K562 (cell line): ENCODE measurements around the gene BAG5. TPM values are rescaled to one million over a fixed set of nuclear protein-coding genes. Genes with fewer than 3 reads are reported as not detected.

Experiments used
- ATF7 ChIP-seq: fragments of 450-650 bp; IDR thresholded peaks from 2 replicates; pipeline ENCODE4 v1.7.1; 2014; ENCODE audit warnings: mild to moderate bottlenecking, moderate library complexity
- FUS ChIP-seq: fragments of 200-400 bp; formaldehyde crosslinking; optimal IDR thresholded peaks from 2 replicates; pipeline ENCODE3; 2017; ENCODE audit warnings: low read depth, low read length
- JUND ChIP-seq, 2 experiments: IDR thresholded peaks; 2 replicates in 1 of 2; 3 replicates in 1 of 2; pipeline ENCODE4 v1.6.1; 2011; ENCODE audit warnings: borderline replicate concordance in 2 of 2, low read depth in 2 of 2, low read length in 2 of 2, improper control_type of control experiment in 1 of 2, missing biosample characterization in 1 of 2, missing genetic modification characterization in 1 of 2, missing genetic modification reagents in 1 of 2
- KLF13 ChIP-seq: fragments of 450-650 bp; IDR thresholded peaks from 2 replicates; pipeline ENCODE4 v1.6.1; 2016; ENCODE audit warnings: missing genetic modification characterization, low read depth, mild to moderate bottlenecking, missing compliant biosample characterization, moderate library complexity, borderline replicate concordance
- L3MBTL2 ChIP-seq: fragments of 450-650 bp; IDR thresholded peaks from 2 replicates; pipeline ENCODE4 v1.6.1; 2016; ENCODE audit warnings: mild to moderate bottlenecking, moderate library complexity
- MAFF ChIP-seq: IDR thresholded peaks from 2 replicates; pipeline ENCODE4 v1.6.1; 2012; ENCODE audit warnings: low read length, improper control_type of control experiment
- NCOR1 ChIP-seq: fragments of 450-650 bp; IDR thresholded peaks from 2 replicates; pipeline ENCODE4 v1.6.1; 2016; ENCODE audit warnings: mild to moderate bottlenecking, moderate library complexity
- NR3C1 ChIP-seq: sonication (generic); formaldehyde crosslinking; IDR thresholded peaks from 2 replicates; pipeline ENCODE4 v1.8.1; 2022; ENCODE audit warnings: missing genetic modification reagents
- POU5F1 ChIP-seq: fragments of 150-350 bp; IDR thresholded peaks from 2 replicates; pipeline ENCODE4 v1.6.1; 2014; ENCODE audit warnings: borderline replicate concordance, low read length, low read depth, mild to moderate bottlenecking; ENCODE audit not compliant: partially characterized antibody
- ZNF274 ChIP-seq: IDR thresholded peaks from 2 replicates; pipeline ENCODE4 v1.6.1; 2011; ENCODE audit warnings: low read depth, mild to moderate bottlenecking, low read length, moderate library complexity, borderline replicate concordance
- polyA plus RNA-seq, 8 experiments: library from polyadenylated mRNA; depleted of rRNA in 4 of 8; stranded (reverse) in 5 of 8; unstranded in 3 of 8; fragments of >200 nt; fragmentation: Nextera tagmentation in 2 of 8; fragmentation: Illumina TruSeq in 1 of 8; extraction: Ambion mirVana in 2 of 8; extraction: Trizol in 1 of 8; gene quantifications; 2 replicates each; pipeline versions ENCODE4 v1.2.1 to v1.2.3, GENCODE V29; 2011 to 2014; ENCODE audit warnings: inconsistent platforms in 1 of 8, missing spikeins in 1 of 8
- total RNA-seq, 7 experiments: library from RNA; depleted of rRNA in 6 of 7; stranded (reverse); fragments of >200 nt in 6 of 7; fragmentation: Illumina TruSeq in 2 of 7; extraction: Trizol in 2 of 7; gene quantifications; 2 replicates each; pipeline versions ENCODE4 v1.2.1 to v1.2.3, GENCODE V29; 2011 to 2021; ENCODE audit warnings: low replicate concordance in 1 of 7
- TF ChIP-seq, protein P1 (sequence below): fragments of 450-650 bp; IDR thresholded peaks from 2 replicates; pipeline ENCODE4 v1.6.1; 2016; ENCODE audit warnings: mild to moderate bottlenecking, moderate library complexity
- TF ChIP-seq, protein P2 (sequence below): fragments of 250-450 bp; sonication (Bioruptor Pico); IDR thresholded peaks from 2 replicates; pipeline ENCODE4 v1.9.0; 2021; ENCODE audit warnings: mild to moderate bottlenecking
- TF ChIP-seq, protein P3 (sequence below): sonication (generic); formaldehyde crosslinking; IDR thresholded peaks from 2 replicates; pipeline ENCODE4 v1.8.1; 2023; ENCODE audit warnings: mild to moderate bottlenecking, missing genetic modification reagents
- TF ChIP-seq, protein P4 (sequence below): IDR thresholded peaks from 2 replicates; pipeline ENCODE4 v1.6.1; 2011; ENCODE audit not compliant: insufficient read length; ENCODE audit errors: extremely low read depth

Gene BAG5
- total and polyA plus RNA-seq, 9 of the 15 experiments (the other 6 are each of a cell fraction or from before 2014, with no cell fraction given) = 7.9 to 21.4 (median 13.2) TPM

DNA sequence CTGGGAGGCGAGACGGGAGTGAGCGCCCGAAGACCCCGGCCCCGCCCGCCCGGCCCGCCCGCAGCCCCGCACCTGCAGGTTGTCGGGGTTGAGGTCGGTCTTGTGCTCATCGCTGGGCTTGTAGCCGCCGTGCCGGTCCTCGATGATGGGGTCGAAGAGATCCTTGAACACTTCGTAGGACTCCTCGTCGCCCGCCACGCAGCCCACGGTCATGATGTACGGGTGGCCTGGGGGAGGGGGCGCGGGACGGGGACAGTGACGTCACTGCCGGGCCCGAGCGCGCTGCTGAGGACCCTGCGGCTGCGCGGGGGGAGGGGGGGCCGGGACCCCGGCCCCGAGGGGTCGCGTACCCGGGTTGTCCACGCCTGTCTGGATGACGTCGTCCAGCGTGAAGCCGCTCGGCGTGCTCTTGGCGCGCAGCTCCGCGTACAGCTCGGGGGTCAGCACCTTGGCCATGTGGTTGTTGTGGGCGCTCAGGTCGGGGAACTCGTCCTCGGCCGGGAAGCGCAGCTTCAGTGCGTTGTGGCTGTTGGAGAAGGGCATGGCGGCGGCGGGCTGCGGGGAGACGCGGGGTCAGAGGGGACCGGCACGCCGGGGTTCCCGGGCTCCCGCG lies 40.4 kb downstream of the BAG5 start (continued):
- TF ChIP-seq, protein P1, sequence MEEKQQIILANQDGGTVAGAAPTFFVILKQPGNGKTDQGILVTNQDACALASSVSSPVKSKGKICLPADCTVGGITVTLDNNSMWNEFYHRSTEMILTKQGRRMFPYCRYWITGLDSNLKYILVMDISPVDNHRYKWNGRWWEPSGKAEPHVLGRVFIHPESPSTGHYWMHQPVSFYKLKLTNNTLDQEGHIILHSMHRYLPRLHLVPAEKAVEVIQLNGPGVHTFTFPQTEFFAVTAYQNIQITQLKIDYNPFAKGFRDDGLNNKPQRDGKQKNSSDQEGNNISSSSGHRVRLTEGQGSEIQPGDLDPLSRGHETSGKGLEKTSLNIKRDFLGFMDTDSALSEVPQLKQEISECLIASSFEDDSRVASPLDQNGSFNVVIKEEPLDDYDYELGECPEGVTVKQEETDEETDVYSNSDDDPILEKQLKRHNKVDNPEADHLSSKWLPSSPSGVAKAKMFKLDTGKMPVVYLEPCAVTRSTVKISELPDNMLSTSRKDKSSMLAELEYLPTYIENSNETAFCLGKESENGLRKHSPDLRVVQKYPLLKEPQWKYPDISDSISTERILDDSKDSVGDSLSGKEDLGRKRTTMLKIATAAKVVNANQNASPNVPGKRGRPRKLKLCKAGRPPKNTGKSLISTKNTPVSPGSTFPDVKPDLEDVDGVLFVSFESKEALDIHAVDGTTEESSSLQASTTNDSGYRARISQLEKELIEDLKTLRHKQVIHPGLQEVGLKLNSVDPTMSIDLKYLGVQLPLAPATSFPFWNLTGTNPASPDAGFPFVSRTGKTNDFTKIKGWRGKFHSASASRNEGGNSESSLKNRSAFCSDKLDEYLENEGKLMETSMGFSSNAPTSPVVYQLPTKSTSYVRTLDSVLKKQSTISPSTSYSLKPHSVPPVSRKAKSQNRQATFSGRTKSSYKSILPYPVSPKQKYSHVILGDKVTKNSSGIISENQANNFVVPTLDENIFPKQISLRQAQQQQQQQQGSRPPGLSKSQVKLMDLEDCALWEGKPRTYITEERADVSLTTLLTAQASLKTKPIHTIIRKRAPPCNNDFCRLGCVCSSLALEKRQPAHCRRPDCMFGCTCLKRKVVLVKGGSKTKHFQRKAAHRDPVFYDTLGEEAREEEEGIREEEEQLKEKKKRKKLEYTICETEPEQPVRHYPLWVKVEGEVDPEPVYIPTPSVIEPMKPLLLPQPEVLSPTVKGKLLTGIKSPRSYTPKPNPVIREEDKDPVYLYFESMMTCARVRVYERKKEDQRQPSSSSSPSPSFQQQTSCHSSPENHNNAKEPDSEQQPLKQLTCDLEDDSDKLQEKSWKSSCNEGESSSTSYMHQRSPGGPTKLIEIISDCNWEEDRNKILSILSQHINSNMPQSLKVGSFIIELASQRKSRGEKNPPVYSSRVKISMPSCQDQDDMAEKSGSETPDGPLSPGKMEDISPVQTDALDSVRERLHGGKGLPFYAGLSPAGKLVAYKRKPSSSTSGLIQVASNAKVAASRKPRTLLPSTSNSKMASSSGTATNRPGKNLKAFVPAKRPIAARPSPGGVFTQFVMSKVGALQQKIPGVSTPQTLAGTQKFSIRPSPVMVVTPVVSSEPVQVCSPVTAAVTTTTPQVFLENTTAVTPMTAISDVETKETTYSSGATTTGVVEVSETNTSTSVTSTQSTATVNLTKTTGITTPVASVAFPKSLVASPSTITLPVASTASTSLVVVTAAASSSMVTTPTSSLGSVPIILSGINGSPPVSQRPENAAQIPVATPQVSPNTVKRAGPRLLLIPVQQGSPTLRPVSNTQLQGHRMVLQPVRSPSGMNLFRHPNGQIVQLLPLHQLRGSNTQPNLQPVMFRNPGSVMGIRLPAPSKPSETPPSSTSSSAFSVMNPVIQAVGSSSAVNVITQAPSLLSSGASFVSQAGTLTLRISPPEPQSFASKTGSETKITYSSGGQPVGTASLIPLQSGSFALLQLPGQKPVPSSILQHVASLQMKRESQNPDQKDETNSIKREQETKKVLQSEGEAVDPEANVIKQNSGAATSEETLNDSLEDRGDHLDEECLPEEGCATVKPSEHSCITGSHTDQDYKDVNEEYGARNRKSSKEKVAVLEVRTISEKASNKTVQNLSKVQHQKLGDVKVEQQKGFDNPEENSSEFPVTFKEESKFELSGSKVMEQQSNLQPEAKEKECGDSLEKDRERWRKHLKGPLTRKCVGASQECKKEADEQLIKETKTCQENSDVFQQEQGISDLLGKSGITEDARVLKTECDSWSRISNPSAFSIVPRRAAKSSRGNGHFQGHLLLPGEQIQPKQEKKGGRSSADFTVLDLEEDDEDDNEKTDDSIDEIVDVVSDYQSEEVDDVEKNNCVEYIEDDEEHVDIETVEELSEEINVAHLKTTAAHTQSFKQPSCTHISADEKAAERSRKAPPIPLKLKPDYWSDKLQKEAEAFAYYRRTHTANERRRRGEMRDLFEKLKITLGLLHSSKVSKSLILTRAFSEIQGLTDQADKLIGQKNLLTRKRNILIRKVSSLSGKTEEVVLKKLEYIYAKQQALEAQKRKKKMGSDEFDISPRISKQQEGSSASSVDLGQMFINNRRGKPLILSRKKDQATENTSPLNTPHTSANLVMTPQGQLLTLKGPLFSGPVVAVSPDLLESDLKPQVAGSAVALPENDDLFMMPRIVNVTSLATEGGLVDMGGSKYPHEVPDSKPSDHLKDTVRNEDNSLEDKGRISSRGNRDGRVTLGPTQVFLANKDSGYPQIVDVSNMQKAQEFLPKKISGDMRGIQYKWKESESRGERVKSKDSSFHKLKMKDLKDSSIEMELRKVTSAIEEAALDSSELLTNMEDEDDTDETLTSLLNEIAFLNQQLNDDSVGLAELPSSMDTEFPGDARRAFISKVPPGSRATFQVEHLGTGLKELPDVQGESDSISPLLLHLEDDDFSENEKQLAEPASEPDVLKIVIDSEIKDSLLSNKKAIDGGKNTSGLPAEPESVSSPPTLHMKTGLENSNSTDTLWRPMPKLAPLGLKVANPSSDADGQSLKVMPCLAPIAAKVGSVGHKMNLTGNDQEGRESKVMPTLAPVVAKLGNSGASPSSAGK = peak; percentile 33; the same call in 1 of the 2 replicates
- TF ChIP-seq, protein P2, sequence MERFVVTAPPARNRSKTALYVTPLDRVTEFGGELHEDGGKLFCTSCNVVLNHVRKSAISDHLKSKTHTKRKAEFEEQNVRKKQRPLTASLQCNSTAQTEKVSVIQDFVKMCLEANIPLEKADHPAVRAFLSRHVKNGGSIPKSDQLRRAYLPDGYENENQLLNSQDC = no peak
- no peak for TF ChIP-seq ZNF274
- TF ChIP-seq, protein P3, sequence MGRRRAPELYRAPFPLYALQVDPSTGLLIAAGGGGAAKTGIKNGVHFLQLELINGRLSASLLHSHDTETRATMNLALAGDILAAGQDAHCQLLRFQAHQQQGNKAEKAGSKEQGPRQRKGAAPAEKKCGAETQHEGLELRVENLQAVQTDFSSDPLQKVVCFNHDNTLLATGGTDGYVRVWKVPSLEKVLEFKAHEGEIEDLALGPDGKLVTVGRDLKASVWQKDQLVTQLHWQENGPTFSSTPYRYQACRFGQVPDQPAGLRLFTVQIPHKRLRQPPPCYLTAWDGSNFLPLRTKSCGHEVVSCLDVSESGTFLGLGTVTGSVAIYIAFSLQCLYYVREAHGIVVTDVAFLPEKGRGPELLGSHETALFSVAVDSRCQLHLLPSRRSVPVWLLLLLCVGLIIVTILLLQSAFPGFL (CRISPR knock-in tag) = no peak
- TF ChIP-seq MAFF = no peak
- no peak for TF ChIP-seq KLF13
- TF ChIP-seq ATF7 = peak; percentile 65
- TF ChIP-seq, protein P4, sequence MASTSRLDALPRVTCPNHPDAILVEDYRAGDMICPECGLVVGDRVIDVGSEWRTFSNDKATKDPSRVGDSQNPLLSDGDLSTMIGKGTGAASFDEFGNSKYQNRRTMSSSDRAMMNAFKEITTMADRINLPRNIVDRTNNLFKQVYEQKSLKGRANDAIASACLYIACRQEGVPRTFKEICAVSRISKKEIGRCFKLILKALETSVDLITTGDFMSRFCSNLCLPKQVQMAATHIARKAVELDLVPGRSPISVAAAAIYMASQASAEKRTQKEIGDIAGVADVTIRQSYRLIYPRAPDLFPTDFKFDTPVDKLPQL = no peak
- TF ChIP-seq NCOR1 = no peak
- no peak for TF ChIP-seq POU5F1
- TF ChIP-seq L3MBTL2 = peak; percentile 30; the same call in 1 of the 2 replicates
- peak; percentile 14 for TF ChIP-seq FUS
- TF ChIP-seq NR3C1 (CRISPR knock-in tag) = no peak
- TF ChIP-seq JUND (IDR thresholded peaks at IDR 0.05; ENCODE audit: borderline replicate concordance, low read depth, low read length) = no peak
- no peak for TF ChIP-seq JUND (tag; IDR thresholded peaks at IDR 0.05; ENCODE audit: borderline replicate concordance, low read depth, low read length)
